GM11168 (cell line): Measurements from ENCODE around the gene CDC42BPG.

ENCODE experiments used
- in situ Hi-C: fragments of 300-500 bp; cut with MboI; formaldehyde crosslinking; loops from one replicate; pipeline ENCODE4 v1.12.0; 2022; ENCODE audit warnings: low sequenced_read_pairs; ENCODE audit not compliant: unreplicated experiment

Gene CDC42BPG

GRCh38 chr11:64813826-64814225 is 30.6 kb downstream of the CDC42BPG start:
- in situ Hi-C loops: no loop called here

GRCh38 chr11:64810891-64811272 is 33.6 kb downstream of the CDC42BPG start:
- in situ Hi-C loops: no loop called here

- in situ Hi-C loops: no loop called here
These were observed 34.1 kb downstream of the CDC42BPG start, which contains the start of gene MEN1 for GRCh38 chr11:64810271-64810890. Gene MEN1, minus strand, starts transcription at chr11:64810551. Its CDS starts 442 bp downstream, at chr11:64810109.

GRCh38 chr11:64809781-64810241 is 34.6 kb downstream of the CDC42BPG start:
- in situ Hi-C loops: no loop called here

- in situ Hi-C loops: no loop called here
These were observed 39.0 kb downstream of the CDC42BPG start for GRCh38 chr11:64805481-64805880.

- in situ Hi-C loops: no loop called here
These were observed 39.9 kb downstream of the CDC42BPG start for GRCh38 chr11:64804346-64805210.

GRCh38 chr11:64803846-64804345 is 40.6 kb downstream of the CDC42BPG start:
- in situ Hi-C loops: no loop called here

- in situ Hi-C loops: no loop called here
These were observed 41.2 kb downstream of the CDC42BPG start, which contains the start of gene MAP4K2 for GRCh38 chr11:64803158-64803845. Gene MAP4K2, minus strand, starts transcription at chr11:64803214. Its CDS starts 65 bp downstream, at chr11:64803149.

- in situ Hi-C loops: no loop called here
These were observed 41.9 kb downstream of the CDC42BPG start for GRCh38 chr11:64802370-64803157.

- in situ Hi-C loops: no loop called here
These were observed 42.7 kb downstream of the CDC42BPG start for GRCh38 chr11:64801561-64802369.

GRCh38 chr11:64801158-64801464 is 43.3 kb downstream of the CDC42BPG start:
- in situ Hi-C loops: no loop called here

GRCh38 chr11:64800303-64801157 is 43.9 kb downstream of the CDC42BPG start:
- in situ Hi-C loops: no loop called here

- in situ Hi-C loops: no loop called here
These were observed 44.7 kb downstream of the CDC42BPG start for GRCh38 chr11:64799623-64800302.

- in situ Hi-C loops: no loop called here
These were observed 45.2 kb downstream of the CDC42BPG start for GRCh38 chr11:64799256-64799622.

- in situ Hi-C loops: no loop called here
These were observed 47.5 kb downstream of the CDC42BPG start for GRCh38 chr11:64796757-64797541.

GRCh38 chr11:64796047-64796756 is 48.3 kb downstream of the CDC42BPG start:
- in situ Hi-C loops: no loop called here
